GM18907 (cell line): ENCODE measurements around the gene HSPA14.
"Not testable (repeated sequence)": the region's sequence is repeated elsewhere in the genome, so short reads cannot be mapped to it uniquely, and the experiment has no call there.

Experiments used
- ATAC-seq: cut with Tn5 transposase; IDR thresholded peaks from one replicate; pipeline ENCODE4 v1.9.1; 2021; ENCODE audit warnings: mild to moderate bottlenecking, moderate library complexity; ENCODE audit not compliant: unreplicated experiment

Gene HSPA14

GRCh38 chr10:14879124-14879927 lies 41.2 kb downstream of the HSPA14 start:
- ATAC-seq = peak; percentile 26

DNA sequence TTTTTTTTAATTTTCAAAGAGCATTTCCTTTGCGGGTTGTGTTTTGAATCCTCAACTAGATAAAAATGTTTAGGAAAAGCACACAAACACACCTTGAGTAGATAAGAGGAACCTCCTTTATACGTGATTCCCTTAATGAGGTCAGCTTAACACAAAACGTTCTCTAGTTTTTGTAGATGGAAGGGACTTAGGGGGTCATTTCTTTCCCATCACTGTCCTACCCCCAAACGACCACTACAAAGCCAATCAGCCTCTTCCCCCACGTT lies 41.8 kb downstream of the HSPA14 start:
- ATAC-seq = no peak

DNA sequence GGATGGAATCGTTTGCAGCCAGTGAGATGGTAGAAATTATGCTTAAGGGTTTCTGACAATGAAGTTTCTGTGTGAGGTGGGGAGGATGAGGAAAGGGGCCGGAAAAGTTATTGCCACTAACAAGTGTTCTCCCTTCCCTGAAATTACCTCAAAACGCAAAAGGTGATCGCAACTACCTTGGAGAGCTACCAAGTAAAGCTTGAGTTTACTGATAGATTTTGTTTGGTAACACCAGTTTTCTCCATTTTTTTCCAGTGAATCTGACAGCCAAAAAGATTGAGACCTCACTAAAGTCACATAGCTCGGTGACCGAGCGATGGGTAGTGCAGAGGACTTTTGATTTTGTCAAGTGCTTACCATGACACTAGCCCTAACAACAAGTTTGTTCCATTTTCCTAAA lies 42.1 kb downstream of the HSPA14 start:
- no peak for ATAC-seq

GRCh38 chr10:14884082-14884481 lies 46.0 kb downstream of the HSPA14 start:
- no peak for ATAC-seq

- no peak for ATAC-seq
Observed at GRCh38 chr10:14889318-14889717, 51.2 kb downstream of the HSPA14 start.

DNA sequence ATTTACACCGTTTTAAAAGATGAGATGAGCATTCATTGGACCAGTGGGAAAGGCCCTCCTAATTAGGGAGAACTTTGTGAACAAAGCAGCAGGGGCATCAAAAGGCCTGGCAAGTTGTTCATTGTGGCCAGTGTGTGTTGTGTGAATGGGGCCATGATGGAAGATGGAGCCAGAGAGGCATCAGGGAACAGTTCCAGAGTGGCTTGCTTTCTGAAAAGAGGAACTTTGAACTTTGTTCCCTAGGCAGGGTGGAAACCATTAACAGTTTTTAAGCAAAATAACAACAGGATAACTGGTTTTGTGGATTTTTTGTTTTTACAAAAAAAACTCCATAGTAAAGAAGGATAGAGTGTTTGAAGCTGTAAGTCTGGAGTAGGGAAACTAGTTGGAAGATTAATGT lies 53.0 kb downstream of the HSPA14 start:
- no peak for ATAC-seq

GRCh38 chr10:14904316-14904732 lies 66.2 kb downstream of the HSPA14 start:
- no peak for ATAC-seq

DNA sequence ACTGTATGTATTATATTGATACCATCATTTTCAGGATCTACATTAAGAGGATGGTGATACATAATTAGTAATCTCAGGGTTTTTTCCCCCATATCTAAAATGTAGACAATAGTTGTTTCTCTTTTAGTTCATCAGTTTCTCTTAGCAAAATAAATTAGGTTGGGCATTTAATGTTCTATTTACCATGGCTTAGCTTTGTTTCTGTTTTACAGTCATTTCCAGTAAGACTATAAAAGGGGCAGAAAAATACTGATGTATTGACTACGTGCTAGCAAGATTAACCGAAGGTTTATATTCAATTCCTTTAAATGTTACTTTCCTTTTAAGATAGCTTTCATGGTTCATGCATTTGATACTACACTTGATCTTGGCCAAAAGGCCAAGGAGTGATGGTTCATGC lies 66.8 kb downstream of the HSPA14 start:
- no peak for ATAC-seq

DNA sequence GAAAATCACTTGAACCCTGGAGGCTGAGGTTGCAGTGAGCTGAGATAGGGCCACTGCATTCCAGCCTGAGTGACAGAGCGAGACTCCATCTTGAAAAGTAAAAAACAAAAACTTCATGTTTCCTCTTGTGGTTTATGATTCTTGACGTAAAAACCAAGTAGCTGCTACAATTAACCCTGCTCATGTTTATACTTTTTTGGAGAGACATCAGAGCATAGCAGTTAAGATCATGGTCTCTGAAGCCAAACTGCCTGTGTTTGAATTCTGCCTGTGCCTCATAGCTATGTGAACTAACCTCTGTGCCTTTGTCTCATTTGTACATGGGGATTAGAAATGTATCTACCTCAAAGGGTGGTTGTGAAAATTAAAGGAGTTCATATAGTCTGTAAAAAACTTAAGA lies 67.8 kb downstream of the HSPA14 start:
- ATAC-seq = no peak

DNA sequence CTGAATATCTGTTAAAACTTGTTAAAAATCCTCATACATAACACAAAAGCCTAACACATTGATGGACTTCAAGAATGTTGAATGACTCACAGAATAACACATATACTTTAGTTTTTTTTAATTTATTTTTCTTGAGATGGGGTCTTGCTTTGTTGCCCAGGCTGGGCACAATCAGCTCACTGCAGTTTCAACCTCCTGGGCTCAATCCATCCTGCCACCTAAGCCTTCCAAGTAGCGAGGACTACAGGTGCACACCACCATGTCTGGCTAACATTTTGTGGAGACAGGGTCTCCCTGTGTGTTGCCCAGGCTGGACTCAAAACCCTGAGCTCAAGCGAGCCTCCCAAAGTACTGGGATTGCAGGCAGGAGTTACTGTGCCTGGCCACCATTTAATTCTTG lies 68.7 kb downstream of the HSPA14 start:
- ATAC-seq = no peak

- ATAC-seq = not testable (repeated sequence)
Observed at GRCh38 chr10:14907591-14907990, 69.5 kb downstream of the HSPA14 start.

DNA sequence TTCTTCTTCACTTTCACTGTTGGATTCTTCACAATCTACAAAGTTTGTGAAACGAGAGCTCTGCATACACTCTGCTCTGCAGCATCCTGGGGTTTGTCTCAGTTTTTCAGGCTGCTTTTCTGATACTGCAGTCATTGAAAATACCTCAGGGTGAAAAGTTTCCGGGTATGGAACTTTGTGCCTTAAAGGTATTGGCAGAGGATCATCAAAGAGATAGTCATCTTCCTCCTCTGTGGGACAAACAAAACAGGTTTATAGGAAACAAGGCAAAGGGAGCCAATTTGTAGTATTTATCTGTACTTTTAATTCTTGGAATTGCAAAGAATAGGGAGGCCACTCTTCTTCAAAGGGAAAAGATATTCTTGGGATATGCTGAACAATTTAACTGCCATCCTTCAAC lies 71.0 kb downstream of the HSPA14 start:
- ATAC-seq = no peak

DNA sequence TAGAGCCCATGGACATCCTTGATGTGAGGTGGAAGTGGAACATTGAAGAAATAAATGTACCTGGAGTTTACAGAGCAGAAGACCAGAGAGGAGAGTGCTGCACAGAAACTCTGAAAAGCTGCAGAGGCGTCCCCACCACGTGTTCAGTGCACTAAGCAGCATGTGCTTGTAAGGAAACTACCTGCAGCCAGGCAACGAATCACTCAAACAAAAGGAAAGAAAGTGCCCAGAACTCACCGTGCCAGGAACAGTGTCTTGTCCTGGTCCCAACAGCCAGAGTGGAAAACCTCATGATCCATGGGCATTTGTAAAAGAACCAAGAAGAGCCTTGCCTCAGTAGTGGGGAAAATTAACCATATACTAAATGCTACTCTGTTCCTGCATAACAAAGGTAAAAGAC lies 72.8 kb downstream of the HSPA14 start:
- ATAC-seq = no peak

DNA sequence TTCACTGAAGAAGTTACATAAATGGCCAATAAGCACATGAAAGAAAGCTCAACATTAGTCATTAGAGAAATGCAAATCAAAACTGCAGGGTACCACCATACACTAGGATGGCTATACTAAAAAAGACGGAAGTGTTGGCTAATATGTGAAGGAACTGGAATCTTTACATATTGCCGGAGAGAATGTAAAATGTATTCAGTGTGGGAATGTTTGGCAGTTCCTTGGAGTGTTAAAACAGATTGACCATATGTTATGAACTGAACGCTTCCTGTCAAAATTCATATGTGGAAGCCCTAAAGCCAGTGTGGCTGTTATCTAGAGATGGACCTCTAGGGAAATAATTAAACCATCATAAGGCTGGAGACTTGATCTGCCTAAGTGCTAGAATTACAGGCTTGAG lies 73.7 kb downstream of the HSPA14 start:
- ATAC-seq = no peak

GRCh38 chr10:14916600-14916999 lies 78.5 kb downstream of the HSPA14 start:
- ATAC-seq = no peak

- no peak for ATAC-seq
Observed at GRCh38 chr10:14917827-14918226, 79.7 kb downstream of the HSPA14 start.

DNA sequence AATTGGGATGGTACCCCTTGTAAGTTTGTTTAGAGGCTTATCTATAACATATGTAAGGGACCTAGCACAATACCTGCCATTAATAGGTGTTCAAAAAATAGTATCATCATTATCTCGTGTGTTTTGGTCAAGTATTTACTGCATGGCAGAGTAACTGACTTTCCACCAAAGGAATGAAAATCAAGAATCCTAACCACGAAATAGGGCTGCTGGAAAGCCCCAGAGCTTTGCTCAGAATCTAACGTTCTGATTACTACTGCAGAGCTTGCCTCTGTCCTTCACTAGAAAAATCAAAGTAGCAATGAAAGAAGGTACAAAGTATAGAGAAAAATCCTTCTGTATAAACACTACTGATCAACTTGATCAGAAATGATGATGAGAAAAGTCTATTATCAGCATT lies 80.9 kb downstream of the HSPA14 start:
- no peak for ATAC-seq
